Bone marrow (tissue), 2 donors: ENCODE measurements around the gene BLNK.

Source experiments
- DNase-seq, 2 donors: peaks; one replicate each; lab custom pipeline; 2025; lab: John Stamatoyannopoulos, UW

The BLNK gene

DNA sequence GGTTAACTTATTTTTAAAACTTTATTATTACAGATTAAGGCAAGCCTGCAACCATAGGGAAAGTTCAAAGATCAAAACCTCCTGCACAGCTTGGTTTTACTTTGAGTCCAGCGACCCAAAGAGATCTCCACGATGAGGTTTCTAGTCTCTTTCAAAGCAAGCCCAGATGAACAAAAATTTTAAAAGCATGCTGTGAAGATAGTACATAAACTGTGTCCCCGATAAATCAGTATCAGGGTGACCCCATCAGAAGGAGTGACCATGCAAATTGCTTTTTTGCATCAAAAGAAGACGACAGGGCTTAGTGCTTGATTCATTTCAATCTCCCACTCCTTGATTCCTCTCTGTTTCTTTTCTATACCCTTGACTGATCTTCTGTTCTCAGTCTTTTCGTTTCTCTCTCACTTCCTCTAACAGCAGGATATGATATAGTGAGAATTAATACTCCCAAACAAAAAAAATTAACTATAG lies 16.8 kb upstream of the BLNK start:
- DNase-seq: peak in 1 of 2 donors; percentile 21

DNA sequence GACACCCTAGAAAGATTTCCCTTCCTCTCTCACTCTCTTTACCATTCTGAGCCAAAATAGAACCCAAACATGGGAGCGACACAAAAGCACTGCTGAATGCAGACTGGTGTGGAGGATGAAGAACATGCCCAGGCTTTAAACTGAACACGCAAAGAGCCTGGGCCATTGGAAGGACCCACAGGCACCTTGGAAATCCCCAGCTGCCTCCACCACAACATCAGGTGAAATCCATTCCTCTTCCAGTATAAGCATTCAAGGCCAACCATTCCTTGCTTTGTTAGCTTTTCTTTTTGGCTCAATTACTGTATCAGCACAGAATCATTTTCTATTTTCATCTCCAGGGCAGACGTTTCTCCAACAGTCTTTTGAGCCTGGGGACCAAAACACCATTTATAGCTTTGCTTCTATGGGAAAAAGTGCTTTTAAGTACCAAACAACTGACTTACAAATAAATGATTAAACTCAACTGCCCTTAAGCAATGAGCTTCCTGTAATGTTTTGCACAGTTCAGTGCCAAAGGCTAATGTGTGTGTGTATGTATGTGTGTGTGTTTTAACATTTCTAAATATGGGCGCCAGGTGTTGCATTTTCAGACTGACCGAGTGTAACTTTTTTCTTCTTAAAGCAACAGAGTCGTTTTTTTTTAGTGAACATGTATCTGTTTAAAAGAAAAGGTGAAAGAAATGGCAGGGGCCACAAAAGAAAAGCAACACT lies 16.2 kb upstream of the BLNK start:
- peak in 1 of 2 donors; percentile 6 for DNase-seq

DNA sequence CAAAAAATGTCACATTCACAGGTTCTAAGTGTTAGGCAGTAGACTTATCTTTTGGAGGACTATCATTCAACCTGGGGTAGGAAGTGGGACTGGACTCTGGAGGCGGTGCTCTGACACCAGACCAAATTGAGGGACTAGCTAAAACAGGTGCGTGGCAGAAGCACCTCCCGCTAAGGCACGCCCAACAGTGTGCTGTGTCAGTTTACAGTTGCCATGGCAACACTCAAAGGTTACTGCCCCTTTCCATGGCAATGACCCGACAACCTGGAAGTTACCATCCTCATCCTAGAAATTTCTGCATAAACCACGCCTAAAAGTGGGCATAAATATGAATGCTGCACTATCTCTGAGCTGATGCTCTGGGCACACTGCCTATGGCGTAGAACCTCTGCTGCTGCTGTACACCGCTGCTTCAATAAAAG lies 14.0 kb upstream of the BLNK start:
- no peak for DNase-seq

DNA sequence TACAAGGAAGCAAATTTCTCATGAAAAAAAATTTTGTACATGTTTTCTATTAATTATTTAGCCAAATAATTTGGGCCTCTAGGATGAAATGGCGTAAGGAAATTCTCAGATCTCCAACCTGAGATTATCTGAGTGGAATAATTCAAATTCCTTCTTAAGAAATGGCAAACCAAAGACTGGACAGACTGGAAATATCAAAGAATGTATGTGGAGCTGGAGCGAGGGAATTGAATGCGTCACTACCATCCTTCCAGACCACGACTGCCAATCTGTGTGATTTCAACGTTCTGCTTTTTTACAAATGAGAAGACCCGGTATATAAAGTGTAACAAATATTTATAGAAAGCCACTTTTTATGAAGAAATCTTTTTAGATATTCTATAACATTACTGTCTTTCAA lies 12.4 kb upstream of the BLNK start:
- no peak for DNase-seq

DNA sequence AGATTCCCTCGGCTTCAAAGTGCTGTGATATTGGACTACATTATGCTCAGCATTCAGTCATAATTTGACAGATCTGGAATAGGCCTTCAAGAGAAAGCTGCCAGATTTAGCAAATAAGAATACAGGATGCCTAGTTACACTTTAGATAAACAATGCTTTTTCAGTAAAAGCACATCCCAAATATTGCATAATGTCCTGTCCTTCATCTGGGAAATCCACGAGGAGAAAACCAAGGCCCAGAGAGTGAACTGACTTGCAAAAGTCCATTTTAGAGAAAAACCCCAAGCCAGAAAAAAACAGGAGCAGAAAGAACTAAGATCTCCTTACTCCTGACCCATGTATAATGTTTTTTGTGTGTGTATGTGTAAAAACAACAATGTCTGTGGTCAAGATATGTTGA lies 12.0 kb upstream of the BLNK start:
- DNase-seq: no peak

DNA sequence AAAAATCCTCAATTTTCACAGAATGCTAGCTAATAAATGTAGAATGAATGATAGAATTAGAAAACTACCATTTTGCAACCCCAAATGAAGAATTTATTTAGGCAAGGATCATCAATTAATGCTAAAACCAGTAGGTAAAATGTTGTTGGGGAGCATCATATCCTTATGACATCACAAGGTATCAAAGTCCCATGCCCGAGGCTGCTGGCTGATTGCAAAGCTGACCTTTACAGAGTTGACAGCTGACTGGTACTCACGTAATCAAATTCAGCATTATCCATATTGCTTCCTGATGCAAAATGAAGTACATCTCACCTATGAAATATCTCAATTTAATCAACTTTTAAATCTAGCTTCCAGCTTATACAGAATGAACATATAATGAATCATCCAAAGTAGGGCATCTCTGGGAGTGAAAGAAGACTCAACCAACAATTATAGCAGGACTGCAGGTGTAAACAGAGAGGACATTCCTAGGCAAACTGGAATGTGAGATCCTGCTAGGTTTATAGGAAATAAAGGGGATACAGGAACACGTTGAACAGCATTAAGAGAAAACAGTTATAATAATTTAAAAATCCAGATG lies 10.2 kb upstream of the BLNK start:
- no peak for DNase-seq

DNA sequence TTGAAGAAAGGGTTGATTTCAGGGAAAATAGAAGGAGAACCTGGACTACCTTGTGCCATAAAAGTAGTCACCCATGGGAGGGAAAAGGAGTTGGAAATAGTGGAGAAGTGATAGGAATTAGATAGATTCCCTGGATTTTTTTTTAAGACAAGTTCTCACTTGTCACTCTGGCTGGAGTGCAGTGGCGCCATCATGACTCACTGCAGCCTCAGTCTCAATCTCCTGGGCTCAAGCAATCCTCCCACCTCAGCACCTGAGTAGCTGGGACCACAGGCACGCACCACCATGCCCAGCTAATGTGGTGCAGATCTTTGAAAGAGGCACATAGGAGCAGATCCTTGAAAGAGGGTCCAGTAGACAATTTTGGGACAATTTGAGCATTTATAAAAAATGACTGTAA lies 9.5 kb upstream of the BLNK start:
- no peak for DNase-seq

DNA sequence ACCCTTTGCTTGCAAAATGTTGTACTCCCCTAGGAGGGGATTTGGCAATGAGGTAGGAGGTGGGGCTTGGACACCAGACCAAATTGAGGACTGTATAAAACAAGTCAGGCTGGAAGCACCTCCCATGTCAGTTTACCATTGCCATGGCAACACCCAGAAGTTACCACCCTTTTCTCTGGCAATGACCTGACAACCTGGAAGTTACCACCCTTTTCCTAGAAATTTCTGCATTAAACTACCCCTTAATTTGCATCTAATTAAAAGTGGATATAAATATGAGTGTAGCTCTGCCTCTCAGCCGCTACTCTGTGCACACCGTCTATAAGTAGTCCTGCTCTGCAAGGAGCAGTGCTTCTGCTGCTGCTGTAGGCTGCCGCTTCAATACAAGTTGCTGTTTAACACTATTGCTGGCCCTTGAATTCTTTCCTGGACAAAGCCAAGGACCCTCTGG lies 7.8 kb upstream of the BLNK start:
- no peak for DNase-seq

DNA sequence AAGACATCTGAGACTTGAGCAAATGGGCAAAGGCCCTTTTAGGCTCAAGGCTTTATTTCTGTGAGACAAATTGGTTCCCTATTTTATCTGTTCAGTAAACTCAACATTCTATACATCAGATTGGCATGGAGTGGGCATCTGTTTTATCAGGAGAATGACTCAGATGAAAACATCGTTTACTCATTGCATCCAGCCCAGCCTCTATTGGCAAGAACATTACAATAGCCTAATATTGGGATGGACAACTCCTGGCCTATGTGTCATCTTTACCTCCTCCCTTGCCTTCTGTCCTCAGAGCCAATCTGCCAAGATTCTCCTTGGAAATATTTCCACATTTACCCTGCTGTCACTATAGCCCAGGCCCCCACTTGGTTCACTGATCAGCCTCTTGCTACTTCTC lies 5.5 kb upstream of the BLNK start:
- DNase-seq: no peak

DNA sequence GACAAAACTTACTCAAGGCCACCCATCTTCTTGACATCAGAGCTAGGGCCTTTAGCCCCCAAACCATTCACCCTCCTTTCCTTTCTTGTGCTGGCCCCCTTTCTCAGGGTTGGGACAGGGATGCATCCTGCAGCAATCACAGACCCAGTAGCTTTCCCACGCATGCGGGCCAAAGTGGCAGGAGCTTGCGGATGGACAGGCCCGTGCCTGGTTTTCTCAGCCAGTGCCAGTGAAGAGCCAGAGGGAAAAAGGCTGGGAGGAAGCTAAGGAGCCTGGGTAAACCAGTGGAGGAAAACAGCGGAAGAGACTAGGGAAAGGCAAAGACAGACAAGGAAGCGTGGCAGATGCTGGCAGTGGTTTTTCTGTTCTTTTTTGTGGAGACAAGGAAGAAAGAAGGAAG lies 5.1 kb upstream of the BLNK start:
- no peak for DNase-seq

DNA sequence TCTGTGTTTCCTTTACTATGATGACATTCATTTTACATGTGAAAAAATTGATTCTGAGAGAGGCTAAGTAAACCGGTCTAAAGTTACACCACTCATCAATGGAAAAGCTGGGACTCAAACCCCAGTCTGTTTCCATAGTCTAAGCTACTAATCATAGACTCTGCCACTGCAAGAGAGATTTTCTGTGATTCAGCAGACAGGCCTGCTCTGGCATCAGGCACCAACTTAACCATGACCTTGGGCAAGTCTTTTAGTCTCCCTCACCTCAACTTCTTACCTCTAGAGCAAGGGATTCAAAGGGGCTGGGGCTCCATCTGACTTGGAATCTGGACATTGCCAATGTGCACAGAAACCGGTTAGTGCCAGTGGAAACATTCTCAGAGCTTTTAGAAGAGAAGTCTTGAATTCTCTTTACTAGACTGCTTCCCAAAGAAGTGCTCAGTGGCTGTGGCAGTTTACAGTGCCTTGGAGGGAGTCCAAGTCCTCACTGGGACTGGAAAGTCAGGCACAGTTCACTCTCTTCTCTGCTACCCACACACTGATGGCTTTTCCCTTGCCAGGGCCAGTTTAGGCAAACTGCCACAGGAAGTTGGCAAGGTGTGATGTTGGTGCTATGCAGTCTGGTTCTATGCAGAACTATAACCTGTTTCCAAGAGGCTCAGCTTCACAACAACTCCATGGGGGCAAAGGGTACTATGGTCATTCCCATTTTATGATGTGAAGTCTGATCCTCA lies 4.5 kb upstream of the BLNK start:
- DNase-seq: no peak

DNA sequence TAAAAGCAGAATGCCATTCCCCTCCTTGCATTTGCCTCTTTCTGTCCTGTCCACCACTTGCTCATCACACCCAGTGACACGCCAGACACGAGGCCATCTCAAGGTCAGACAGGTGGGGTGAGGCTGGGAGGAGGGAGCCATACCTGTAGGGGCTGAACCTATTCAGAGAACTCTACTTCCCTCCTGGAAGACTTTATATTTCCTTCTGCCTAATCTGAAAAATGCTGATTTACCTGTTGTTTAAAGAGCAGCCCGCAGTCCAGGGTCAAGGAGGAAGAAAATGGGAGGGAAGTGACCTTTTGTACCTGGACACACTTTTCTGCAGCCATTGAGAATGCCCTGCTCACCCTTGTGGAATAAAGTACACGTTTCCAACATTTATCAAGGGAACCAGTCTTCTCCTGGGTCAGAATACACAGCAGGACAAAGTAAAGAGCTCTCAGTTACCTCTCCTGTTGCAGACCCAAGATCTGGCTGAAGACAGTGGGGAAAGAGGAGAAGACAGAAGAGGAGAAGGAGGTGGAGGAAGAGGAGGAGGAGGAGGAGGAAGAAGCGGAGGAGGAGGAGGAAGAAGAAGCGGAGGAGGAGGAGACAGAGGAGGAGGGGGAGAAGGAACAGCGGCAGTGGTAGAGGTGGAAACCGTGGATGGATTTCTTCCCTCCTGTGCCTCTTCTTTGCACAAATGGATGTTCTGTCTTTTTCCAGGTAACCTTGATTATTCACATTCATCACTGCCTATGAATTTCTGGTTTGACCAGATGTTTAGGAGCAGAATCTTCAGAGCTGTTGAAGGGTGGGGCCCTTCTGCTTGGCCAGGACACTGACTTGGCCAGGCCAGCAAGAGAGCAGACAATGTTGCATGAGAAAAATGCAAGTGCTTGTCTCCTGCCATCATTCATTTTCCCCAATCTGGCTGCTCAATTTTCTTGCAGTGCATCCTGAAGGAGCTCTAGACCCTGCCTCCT lies 1.2 kb upstream of the BLNK start:
- no peak for DNase-seq

DNA sequence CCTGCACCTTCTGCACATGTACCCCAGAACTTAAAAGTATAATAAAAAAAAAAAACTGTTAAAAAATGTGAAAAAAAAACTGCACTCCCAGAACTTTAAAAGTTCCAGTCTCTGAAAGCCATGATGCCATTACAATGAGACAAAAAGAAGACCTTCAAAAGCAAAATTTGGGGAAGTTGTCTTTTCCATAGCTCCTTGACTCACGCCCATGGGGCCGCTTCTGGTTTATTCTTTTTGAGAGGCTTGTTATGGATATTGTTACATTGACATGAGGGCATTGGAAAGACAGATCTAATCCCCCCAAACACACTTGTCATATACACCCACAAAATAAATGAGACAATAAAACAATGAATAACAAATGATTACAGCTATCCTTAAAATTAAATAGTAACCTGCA lies 798 bp downstream of the BLNK start:
- no peak for DNase-seq

DNA sequence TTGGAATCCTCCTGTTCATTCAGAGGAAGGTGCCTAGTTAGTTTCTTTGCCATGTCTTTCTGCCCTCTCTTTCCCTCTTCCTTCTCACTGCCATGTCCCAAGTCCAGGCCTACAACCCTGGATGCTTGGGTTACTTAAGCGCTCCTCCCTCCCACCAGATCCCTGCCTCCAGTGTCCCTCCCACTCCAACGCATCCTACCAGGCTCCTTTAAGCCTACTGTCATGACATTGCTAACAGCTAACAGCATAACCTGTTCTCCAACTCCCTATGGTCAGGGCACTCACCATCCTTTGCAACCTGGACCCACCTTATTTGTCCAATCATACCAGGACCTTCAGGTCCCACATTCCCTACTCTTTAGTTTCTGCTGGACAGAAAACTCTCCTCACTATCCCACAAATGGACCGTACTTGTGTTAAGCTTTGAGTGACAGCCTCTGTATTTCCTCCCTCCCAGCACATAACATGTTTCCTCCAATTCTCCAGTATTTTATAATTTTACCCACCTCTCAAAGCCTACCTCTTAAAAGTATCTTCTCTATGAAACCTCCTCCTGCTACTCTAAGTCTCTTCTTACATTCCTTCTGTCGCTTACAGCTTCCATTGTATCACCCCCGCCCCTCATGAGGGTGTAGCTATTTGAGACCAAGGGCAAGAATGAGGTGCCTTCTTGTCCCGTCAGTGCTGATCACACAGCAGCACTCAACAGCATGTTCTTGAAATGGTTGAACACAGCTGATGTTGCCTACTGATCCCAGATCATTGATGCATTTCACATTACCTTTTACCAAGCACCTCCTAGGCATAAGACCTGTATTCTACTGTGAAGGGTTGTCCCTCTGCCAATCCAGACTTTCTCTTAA lies 1.7 kb downstream of the BLNK start:
- no peak for DNase-seq

DNA sequence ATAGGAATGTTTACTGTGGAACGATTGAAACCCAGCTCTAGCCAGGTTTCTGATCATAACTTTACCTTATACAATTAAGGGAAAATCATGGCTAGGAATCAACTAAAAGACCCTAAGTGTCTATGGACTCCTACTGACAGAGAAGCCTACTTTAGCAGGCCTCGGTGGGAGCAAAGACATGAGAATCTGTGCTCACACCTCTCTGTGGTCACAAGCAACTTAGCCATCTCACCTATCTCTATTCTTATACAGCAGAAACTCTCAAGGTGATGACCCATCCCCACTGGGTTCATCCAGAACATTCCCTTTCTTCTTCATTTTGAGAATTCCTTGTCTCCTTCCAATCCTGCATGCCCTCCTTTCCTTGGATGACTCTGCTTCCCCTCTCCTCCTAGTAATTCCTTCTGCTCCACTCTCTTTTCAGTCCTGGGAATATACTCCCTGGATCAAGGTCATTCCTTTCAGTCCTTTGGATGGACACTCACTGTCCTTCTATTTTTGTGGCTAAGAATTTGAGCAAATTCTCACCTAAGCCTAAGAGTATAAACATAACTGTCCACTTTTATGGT lies 2.9 kb downstream of the BLNK start:
- DNase-seq: no peak

DNA sequence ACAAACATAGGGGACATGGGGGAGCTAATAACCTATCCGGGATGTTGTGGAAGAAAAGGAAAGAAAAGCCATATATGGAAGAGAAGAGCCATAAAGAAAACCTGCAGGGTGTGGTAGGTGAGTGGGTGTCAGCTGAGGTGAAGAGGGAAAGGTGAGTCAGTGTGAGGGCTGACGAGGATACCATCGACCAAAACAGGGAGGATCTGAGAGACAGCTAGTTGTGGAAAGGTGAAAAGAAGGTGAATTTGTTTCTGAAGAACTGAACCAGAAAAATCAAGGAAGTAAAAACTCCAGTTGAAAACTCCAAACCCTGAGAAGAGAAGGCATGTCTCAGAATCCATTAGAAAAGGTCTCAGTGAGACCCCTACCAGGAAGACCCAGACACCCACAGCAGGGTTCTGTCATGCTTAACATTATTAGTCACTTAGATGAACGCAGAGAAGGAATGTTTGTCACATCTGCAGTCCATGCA lies 4.1 kb downstream of the BLNK start:
- DNase-seq: no peak

DNA sequence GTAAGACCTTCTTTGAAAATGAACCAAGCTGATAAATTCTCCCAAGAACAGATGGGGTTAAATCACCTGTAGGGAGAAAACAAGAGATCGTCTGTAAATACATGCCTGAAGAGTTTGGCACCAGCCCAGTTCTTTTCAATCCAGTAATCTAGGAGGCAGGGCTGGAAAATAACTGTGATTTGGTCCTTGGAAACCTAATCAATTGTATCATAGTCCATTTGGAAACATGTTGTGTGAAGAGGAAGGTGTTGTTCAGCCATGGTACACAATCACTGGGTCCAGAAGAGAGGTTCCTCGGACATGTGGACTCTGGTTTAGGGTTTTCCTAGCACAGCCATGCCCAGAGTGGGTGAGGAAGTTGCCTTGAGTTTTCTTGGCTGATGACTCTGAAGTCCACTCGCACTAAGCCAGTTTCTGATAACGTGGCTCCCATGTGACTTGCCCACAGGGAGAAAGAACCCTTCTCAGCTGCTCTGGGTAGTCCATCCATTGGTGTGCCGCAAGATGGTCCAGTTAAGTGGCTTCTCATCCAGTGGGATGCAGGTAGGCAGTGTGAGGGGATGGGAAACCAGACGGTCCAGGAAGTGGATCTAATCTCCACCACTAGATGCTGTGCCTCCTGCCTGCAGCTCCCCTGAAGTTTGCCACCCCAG lies 5.1 kb downstream of the BLNK start:
- DNase-seq: no peak

DNA sequence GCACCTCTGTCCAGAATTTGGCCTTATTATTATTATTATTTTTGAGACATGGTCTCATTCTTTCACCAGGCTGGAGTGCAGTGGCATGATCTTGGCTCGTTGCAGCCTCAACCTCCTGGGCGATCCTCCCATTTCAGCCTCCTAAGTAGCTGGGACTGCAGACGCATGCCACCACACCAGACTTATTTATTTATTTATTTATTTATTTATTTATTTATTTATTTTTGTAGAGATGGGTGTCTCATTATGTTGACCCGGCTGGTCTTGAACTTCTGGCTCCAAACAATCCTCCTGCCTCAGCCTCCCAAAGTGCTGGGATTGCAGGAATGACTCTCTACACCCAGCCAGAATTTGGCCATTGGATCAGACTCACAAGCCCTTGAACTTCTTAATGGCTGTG lies 6.4 kb downstream of the BLNK start:
- DNase-seq: no peak

DNA sequence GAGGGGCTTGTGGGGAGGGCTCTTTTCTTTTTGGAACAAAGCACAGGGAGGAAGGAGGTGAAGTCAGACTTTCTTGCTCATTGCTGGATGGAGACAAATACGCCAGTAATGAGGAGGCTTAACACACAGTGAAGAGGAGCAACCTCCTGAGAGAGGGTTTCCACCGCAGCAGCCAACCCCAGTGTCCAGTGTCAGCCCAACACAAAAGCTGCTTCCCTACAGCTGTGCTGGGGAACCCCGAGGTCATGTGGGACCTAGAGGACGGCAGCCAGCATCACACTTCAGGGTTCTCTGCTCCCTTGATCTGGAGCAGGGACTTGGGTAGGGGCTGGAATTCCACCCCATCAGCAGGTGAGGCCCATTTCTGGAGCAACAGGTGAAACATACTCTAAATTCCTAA lies 7.7 kb downstream of the BLNK start:
- no peak for DNase-seq

DNA sequence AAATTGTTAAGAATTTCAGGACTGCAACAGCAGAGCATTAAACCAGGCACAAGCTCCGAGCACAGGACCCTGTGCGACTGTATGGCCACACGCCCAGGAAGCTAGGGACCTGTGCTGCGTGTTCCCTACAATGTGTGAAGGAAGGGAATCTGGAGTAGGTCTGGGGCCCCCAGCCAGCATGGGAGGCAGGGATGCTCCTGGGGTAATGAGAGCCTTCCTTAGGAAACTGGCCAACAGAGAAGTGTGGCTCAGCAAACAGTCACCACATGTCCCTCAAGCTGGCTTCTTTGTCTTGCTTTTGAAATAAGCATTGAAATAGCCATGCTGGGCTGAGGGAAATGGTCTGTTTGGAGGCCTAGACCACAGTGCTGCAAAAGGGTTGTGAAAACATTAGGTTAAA lies 8.2 kb downstream of the BLNK start:
- DNase-seq: no peak
